Measurements from ENCODE around the gene PPP1R12B.
"Not testable (repeated sequence)": the region's sequence is repeated elsewhere in the genome, so short reads cannot be mapped to it uniquely, and the experiment has no call there.

The PPP1R12B gene

DNA sequence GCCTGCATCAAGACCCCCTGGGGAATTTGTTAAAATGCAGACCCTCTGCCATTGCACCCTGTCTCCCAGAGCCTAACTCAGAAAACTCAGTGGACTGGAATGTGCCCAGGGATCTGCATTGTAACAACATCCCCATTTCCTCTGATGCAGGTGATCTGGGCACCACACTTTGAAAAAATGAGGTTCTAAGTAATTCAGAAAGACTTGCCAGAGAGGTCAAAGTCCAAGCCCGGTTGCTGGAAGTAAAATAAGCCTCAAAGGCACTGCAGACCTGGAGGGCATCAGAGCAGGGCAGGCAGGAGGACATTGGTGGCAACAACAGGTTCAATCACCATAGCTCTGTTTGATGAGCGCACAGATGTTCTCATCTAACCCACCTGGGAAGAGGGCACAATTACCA, 271.0 kb downstream of the PPP1R12B start:
- no peak for FAIRE-seq

DNA sequence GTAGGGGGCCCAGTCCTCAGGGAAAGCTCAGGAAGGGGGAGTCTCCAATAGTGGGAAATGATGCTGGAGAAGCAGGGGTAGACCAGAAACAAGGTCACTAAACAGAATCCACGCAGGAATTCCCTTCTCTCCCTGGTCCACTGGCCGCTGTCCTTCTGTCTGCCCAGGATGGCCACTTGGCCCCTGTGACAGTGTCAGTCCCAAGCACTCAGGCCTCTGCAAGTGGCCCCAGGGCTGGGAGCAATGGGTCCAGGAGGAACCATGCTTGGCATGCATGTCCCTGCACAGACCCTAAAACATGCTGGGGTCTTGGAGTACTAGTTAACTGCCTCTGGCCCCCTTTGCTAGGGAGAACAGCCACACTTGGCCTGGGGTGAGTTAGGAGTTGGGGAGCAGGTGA, 271.5 kb downstream of the PPP1R12B start:
- FAIRE-seq, result not testable (repeated sequence)

DNA sequence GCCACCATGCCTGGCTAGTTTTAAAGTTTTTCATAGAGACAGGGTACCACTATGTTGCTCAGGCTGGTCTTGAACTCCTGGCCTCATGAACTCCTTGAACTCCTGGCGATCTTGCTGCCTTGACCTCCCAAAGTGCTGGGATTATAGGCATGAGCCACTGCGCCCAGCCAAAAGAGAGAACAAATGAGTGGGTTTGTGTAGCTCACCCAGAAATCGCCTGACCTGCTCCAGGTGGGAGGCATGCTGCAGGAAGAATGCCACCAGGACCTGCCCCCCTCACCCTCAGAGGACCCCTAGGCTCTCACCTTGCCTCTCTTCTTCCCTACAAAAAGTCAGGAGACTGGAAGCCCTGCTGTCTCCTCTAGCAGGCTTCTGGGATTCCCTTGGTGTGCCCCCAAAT, 272.9 kb downstream of the PPP1R12B start:
- no peak for FAIRE-seq

DNA sequence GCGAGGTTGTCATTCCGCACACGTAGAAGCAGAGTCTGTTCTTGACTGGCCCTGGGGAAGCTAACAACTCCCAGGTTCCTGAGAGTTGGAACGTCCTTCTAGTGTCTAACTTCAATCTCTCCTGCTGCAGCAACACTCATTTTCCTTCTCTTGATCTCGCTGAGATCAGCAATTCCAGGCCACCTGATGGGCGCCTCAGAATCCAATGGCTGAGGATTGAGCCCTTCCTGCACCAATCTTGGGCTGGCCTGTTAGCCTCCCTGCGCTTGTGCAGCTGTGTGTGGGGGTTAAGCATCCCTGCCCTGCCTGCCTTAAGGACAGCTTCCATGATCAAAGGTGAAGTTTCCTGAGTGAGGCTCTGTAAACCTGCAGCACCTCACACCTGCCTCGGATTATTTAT, 273.9 kb downstream of the PPP1R12B start:
- FAIRE-seq, result no peak

DNA sequence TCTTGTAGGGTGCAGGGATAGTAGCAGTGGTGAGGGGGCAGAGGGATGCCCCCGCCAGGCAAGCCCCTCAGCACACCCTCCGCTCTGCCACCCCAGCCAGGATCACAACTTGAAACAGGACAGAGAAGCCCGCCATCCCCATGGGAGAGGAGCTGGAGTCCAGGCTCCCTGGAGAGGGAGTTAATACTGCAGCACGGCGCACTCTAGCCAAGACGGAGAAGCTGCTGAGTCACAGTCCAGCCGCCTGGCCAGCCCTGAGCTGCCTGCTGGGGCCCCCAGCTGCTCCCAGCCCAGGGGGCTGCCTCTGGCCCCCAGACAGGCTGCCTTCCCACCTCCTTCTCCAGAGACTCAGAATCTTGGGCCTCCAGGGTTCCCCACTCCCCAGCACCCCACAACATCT, 274.6 kb downstream of the PPP1R12B start:
- FAIRE-seq, result no peak

DNA sequence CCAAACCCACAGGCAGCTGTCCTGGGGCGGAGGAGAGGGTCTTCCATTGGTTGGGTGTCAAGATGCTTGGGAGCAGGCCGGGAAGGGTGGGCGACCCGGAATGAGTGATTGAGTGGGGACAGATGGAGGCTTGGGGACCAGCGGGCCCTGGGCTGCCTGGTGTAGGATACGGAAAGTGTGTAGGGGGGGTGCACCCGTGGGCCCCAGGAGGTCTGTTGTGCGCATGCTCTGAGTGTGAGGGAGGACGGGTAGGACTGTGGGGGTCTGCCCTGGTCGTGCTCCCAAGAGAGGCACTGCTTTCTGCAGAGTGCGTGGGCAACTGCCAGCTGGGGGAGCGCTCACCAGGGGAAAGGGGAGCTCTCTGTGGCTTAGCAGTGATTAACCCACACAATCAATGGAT, 275.0 kb downstream of the PPP1R12B start:
- not testable (repeated sequence) for FAIRE-seq

DNA sequence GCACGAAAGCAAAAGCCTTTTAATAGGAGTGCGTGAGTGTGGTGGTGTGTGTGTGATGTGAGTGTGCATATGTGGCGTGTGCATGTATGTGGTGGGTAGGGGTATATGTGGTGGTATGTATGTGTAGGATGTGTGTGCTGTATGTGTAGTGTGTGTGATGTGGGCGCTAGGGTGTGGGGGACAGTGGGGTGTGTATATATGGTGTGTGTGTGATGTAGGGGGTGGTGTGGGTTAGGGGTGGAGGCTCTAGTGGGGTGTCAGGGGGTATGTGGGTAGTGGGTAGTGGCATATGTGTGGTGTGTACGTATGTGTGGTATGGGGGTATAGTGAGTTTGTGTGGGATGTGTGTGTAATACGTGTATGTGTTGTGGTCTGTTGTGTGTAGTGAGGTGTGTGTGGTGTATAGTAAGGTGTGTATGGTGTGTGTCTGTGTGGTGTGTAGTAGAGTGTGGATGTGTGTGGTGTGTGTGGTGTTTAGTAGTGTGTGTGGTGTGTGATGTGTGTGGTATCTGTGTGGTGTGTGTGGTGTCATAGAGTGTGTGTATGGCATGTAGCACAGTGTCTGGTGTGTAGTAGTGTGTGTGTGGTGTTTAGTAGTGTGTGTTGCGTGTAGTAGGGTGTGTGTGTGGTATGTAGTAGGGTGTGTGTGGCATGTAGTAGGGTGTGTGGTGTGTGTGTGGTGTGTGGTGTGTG, 275.7 kb downstream of the PPP1R12B start:
- FAIRE-seq, result no peak

DNA sequence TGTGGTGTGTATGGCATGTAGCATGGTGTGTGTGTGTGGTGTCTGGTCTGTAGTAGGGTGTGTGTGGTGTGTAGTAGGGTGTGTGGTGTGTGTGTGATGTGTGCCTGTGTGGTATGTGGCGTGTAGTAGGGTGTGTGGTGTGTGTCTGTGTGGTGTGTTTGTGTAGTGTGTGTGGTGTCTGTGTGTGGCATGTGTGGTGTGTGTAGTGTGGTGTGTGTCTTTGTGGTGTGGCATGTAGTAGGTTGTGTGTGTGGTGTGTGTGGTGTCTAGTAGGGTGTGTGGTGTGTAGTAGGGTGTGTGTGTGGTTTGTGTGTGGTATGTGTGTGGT, 276.2 kb downstream of the PPP1R12B start:
- FAIRE-seq, result no peak

DNA sequence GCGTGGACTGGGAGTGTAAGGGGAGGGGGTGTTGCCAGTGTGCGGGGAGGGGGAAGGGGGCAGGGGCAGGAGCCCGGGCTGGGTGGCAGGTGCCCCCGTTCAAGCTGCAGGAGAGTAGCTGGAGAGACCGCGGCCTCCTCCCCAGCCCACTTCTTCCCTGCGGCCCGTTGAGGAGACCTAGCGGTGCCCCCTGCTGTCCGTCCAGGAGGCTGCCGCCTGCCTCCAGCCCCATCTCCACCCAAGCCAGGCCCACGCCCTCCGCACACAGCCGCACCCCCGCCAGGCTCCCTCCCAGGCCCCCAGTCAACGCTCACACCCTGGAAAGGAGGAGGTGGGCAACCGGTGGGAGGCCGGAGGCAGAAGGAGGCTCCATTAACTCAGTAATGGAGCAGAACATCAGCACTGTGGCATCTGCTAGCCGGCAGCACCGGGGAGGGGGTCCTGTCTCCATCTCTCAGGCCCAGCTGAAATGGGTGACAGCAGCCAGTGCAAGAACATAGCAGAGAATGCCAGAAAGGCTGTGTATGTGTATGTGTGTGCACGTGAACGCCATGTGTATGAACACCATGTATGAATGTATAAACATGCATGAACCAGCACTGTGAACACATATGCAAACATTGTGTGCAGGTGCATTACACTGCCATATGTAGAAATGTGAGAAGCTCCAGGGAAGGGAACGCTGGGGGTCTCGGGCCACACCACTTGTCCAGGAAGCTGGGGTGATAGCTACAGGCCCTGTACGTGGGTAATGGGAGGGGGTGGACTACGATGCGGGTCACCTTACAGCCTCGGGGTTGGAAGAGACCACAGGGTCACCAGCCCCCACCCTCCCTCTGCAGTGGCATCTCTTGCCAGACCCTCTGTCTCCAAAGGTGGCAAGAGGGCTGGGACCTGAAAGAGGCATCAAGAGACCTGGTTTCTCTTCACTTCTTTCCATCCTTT, 277.2 kb downstream of the PPP1R12B start:
- no peak for FAIRE-seq

DNA sequence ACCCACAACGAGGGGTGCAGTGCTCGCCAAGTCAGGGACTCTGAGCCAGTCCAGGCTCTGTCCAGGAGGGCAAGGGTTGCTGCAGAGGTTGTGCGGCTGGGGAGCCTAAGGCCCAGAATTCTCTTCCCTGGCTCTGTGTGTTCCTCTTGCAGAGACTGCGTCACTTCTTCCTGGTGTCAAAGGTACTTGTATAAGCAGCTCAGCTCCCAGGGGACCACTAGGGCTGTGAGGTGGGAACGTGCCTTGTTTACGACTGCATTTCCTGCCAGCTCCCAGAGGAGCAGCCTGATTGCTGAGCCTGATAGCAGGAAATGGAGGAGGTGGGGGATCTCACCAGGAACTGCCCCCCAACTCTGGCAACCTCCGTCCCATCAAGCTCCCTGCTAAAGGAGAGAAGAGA, 278.5 kb downstream of the PPP1R12B start:
- not testable (repeated sequence) for FAIRE-seq

DNA sequence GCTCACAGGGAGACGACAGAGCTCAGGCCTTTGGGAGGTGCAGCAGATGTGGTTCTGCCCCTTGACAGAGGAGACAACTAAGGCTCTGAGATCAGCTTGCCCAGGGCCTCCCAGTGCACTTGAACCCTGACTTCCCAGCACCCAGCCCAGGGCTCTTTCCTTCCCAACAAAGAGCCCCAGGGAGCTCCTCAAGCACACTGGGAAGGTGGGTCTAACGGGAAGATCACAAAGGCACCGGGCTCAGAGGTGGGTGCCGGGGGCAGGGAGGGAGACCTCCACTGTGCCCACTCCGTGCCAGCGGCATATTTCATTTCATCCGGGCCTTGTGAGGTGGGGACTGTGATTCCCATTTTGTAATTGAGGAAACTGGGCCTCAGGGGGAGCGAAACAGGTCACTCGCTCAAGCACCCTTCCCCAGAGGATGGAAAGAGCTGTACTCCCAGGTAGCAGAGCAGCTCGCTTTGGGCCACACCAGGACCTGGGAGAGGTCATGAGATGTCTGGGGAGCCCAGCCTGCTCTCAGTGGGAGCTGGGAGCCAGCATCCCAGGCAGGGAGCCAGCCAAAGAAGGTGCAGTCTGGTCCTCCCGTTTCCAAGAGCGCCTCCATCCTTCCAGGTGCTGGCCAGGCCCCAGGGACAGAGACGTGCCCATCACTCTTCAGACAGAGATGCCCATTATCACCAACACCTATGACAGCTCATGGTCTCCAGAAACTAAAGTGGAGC, 279.5 kb downstream of the PPP1R12B start:
- FAIRE-seq, result no peak

DNA sequence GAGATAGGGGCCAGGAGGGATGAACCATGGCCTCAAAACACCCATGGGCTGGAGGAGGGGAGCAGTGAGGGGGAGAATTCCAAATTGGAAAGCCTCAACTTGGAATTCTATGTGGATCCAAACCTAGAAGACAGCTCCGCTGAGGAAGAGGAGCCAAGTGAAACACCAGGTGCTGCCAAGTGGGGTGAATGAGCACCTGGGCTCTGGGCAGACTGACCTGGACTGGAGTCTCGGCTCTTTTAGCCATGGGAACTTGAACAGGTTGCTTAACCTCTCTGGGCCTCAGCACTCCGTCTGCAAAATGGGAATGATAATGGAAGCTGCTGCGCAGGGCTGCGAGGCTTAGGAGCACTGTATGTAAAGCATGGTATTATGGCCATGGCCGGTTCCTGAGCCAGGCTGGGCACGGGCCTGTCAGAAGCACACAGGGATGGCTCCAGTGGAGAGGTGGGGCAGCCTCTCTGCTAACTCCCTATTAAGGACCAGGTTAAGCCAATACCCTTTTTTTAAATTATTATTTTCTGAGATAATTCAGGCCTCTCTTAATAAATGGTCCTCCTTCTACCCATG, 280.2 kb downstream of the PPP1R12B start:
- no peak for FAIRE-seq

DNA sequence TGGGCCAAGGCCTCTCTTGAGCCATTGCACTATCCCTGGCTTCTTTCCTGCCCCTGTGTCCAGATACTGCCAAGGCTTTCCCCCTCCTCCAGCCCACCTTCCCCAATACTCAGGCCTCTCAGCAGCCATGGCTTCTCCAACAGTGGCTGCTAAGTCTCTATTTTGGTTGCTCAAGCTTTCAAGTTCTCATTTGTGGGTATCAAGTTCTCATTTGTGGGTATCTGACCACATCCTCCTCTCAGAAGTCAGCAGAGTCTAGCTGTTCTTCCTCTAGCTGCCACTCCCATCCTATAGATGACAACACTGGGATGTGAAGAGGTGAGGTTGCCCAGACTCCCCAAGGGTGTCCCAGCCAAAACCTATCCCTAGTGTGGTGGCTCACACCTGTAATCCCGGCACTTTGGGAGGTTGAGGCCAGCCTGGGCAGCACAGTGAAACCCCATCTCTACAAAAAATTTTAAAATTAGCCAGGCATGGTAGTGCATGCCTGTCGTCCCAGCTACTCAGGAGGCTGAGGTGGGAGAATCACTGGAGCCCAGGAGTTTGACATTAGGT, 280.8 kb downstream of the PPP1R12B start:
- not testable (repeated sequence) for FAIRE-seq

DNA sequence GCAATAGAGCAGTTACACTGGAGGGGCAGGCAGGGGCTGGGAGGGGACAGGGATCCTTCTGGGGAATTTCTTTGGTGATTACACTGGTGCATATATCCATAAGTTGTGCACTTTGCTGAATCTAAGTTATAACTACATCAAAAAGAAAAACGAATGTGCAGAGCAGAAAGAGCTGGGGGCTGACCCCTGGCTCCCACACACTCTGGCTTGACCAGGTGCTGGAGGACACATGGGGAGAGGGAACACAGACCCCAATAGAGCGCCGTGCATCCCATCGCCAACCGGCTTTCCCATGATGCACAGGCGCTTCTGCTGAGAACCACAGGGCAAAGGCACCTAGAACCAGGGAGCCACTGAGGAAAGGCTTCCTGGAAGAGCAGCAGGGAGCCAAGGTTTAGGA, 281.6 kb downstream of the PPP1R12B start:
- FAIRE-seq, result not testable (repeated sequence)

DNA sequence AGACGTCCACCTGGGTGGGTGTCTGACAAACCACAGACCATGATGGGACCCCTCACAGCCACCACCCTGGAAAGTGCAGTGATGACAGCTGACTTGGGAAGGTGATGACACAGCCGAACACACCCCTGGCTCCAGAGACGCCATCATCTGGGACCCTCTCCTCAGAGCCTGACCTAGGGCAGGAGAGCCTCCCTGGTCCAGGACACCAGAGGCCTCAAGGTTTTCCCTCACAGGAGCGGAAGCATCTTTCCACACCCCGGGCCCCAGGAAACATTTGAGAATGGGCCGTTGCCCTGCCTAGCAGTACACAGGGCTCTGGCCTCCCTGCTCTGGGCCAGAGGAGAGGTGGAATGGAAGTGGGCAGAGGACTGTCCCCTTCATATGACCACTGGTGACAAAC, 282.0 kb downstream of the PPP1R12B start:
- FAIRE-seq, result no peak

DNA sequence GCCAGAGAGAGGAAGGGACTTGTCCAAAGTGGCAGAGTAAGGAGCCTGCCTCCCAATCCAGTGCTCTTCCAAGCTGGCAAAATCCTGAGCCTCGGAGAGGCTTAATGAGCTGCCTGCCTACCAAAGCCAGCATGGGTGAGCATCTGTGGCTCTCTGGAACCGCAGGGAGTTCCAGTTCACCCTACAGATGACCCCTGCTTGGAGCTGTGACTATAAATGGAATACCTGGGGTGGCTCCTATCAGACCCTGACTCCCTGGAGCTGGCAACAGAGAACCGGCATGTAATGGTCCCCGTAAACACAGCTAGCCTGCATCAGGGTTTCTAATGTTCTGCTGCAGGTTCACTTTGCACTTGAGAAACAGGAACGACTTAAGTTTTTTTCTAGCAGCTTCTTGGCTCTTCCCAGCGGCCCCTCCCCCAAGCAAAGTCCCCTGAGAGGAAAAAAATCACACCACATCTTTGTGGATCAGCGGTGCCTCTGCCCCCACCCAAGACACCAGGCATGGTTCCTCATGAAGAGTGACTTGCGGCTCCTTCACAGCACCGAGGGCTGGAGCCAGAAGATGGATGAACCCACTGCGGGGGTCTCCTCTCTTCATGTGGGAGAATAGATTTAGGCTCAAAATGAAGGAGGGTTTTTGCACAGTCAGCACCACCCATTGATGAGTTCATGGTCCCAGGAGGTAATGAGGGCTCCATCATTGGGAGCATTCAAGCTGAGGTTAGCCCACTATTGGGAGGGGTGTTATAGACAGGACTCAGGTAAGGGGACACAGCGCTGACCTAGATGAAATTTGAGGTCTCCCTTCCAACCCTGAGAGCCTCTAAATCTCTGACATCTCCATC, 282.8 kb downstream of the PPP1R12B start:
- FAIRE-seq, result no peak

DNA sequence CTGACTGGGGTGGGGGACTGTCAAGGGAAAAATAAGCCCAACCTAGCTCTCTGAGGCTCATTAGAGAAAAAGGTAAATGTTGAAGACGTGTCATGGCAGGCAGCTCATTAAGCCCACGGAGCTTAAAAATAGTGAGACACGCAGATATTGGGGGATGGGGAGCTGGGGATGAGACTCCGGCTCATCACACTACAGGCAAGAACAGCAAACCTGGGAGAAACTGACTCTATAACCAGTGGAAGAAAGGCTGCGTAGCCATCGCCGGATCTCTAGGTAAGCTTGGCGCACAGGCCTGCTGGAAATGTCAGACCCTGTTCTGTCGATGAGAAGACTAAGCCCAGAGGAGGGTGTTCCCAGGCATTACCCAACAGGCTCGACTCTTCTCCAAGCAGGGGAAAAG, 283.7 kb downstream of the PPP1R12B start:
- FAIRE-seq, result no peak

DNA sequence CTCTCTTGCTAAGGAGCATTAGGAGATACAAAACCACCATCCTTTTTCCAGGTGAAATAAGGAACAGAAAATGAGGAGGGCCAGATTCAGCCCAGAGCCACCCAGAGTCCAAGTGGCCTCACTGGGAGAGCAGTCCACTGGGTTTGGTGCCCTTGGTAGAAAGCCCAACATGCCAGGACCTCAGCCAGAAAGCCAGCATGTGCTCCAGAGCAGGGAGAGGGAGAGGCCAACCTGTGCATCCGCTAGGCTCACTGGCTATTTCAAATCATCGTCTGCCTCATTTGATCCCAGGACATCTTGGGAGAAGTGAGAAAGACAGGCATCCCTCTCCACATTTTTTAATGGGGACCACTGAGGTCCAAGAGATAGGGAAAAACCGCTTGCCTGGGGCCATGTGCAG, 287.7 kb downstream of the PPP1R12B start:
- not testable (repeated sequence) for FAIRE-seq

DNA sequence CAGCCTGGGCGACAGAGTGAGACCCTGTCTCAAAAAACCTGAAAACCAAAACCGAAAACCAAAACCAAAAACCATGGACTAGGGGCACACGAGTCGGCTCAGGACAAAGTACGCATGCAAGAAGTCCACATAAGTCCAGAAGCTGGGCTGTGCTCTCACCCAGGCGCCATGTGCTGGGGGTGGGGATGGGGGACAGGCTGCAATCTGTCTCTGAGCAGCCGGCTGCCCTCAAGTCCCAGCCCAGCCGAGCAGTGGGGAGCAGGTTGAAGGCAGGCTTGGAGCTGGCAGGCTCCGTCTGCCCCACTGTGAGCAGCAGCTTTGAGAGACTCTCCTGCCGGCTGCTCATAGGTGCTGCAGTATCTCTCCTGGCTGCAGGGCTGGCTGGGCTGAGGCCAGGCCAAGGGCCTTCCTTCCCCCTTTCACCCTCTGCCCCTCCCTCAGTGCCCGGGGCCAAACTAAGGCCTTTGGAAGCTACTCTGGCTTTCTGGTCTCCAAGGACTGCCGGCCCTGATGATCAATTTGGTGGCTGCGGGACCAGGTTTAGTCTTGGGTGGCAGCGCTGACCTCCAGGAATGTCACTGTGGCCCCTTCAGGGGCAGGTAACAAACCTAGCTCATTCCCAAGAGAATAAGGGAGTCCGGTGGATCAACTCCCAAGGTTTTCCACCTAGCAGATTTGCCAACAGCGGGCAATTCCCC, 289.0 kb downstream of the PPP1R12B start:
- not testable (repeated sequence) for FAIRE-seq

DNA sequence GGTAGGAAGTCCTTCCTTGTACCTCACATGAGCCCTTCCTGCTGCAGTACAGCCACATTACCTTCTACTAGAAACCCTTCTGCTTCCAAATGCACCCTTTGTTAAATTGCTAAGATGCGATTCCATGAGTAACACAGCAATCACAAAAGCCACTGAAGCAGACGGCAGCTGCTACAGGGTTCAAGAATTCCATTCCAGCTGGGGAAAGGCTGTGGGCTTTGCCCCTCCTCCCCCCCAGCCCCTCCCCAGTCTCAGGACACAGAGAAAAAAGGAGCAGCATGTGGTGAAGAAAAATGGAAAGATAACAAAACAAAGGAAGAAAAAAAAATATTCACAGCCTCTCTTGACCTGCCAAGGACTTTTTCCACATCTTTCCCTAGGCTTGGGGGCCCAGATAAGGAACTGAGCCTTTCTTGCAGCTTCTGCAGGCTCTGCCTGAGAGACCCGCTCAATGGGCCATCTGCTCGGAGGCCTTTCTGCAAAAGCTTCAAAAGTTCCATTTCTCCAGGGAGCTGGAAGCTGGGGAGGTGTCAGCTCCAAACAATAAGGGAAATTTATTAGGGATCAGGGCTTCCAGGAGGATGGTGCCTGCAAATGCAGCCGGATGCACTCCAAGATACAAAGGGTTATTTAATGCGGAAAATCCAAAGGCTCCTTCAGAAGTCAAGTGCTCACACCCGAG, 289.7 kb downstream of the PPP1R12B start:
- no peak for FAIRE-seq

Data from G401.6 (cell line).